ENCODE results near the gene P4HA3.
A peak's percentile ranks its signal among the peaks of the same experiment; 100 is the strongest.

The P4HA3 gene

DNA sequence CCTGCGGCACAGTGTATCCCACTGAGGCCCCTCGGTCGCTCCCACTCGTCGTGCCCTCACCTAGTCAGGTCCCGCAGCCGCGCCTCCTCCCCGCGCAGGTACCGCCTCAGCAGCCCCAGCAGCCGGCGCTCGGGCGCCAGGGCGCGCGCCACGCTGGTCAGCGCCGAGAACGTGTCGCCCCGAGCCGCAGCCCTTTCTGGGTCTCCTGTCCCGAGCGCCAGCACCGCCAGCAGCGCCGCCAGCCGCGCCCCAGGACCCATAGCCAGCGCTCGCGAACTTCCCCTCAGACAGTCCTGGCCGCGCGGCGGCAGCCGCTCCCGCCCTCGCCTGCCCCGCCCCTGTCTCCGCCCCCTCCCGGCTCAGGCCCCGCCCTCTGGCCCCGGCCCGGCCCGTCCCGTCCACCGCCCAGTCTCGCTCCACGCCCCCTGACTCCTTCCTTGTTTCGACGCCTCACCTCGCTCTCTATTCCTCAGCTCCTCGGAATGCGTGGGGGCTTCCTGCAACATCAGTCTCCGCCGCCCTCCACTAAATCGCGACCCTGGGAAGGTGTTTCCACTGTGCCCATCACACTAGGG, at the start of gene P4HA3:
Gene P4HA3 (minus strand): TSS at position 289 of the 575 bp plus-strand sequence. CDS start 29 bp downstream, at position 260.
- TF ChIP-seq, protein P1, sequence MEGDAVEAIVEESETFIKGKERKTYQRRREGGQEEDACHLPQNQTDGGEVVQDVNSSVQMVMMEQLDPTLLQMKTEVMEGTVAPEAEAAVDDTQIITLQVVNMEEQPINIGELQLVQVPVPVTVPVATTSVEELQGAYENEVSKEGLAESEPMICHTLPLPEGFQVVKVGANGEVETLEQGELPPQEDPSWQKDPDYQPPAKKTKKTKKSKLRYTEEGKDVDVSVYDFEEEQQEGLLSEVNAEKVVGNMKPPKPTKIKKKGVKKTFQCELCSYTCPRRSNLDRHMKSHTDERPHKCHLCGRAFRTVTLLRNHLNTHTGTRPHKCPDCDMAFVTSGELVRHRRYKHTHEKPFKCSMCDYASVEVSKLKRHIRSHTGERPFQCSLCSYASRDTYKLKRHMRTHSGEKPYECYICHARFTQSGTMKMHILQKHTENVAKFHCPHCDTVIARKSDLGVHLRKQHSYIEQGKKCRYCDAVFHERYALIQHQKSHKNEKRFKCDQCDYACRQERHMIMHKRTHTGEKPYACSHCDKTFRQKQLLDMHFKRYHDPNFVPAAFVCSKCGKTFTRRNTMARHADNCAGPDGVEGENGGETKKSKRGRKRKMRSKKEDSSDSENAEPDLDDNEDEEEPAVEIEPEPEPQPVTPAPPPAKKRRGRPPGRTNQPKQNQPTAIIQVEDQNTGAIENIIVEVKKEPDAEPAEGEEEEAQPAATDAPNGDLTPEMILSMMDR (IDR thresholded peaks at IDR 0.05; ENCODE audit: control insufficient read depth, insufficient read depth, low read depth, low read length, missing control alignments), result no peak
- DNase-seq (ENCODE audit: low read depth), result no peak
- peak within 1 kb of the TSS; percentile 48 for H3K4me3 ChIP-seq (ENCODE audit: control insufficient read depth, low read depth, low read length)

GRCh38 chr11:74357449-74357848, 46.0 kb upstream of the P4HA3 start:
- TF ChIP-seq, protein P1 (IDR thresholded peaks at IDR 0.05; ENCODE audit: control insufficient read depth, insufficient read depth, low read depth, low read length, missing control alignments), result no peak
- H3K4me3 ChIP-seq (ENCODE audit: control insufficient read depth, low read depth, low read length), result no peak overlapping the region
- DNase-seq (ENCODE audit: low read depth), result no peak

- no peak for DNase-seq (ENCODE audit: low read depth)
- TF ChIP-seq, protein P1 (IDR thresholded peaks at IDR 0.05; ENCODE audit: control insufficient read depth, insufficient read depth, low read depth, low read length, missing control alignments), result no peak
- H3K4me3 ChIP-seq (ENCODE audit: control insufficient read depth, low read depth, low read length), result no peak overlapping the region
These were observed 44.2 kb upstream of the P4HA3 start for GRCh38 chr11:74355626-74356025.

GRCh38 chr11:74354036-74354435, 42.6 kb upstream of the P4HA3 start:
- no peak overlapping the region for H3K4me3 ChIP-seq (ENCODE audit: control insufficient read depth, low read depth, low read length)
- TF ChIP-seq, protein P1 (IDR thresholded peaks at IDR 0.05; ENCODE audit: control insufficient read depth, insufficient read depth, low read depth, low read length, missing control alignments), result no peak
- DNase-seq (ENCODE audit: low read depth), result no peak

DNA sequence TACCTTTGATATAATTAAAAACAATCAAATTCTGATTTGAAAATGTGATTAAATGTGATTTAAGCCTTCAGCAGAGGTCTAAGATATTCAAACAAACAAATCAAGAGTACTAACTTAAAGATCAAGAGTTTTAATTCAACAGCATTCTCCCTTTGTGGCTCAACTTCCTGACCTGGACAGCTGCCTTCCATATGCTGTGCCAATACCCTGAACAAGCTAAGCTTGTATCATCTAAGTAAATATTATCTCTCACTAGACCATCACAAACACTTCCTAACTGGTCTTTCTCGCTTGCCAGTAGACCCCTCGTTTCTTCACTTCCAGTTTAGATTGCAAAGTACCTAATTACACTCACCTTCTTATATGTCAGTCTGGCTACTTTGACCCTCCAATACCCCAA, 35.9 kb upstream of the P4HA3 start:
- DNase-seq (ENCODE audit: low read depth), result no peak
- TF ChIP-seq, protein P1 (IDR thresholded peaks at IDR 0.05; ENCODE audit: control insufficient read depth, insufficient read depth, low read depth, low read length, missing control alignments), result no peak
- no peak overlapping the region for H3K4me3 ChIP-seq (ENCODE audit: control insufficient read depth, low read depth, low read length)

DNA sequence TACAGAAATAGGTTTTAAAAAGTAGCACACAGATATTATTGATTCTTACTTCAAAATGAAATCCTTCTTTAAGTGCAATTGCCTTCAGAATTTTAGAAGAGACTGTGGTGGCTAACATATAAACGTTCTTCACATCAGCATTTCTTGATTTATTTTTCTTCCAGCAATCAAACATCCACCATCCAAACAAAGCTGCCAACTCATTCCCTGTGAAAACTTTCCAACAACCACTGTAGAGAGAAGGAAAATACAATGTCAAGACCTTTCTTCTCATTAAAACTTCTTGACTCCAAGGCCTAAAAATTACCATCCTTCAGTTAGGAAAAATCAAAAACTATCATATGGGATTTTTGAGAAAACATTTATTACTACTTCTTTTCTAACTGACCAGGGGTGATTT, 34.0 kb upstream of the P4HA3 start:
- TF ChIP-seq, protein P1 (IDR thresholded peaks at IDR 0.05; ENCODE audit: control insufficient read depth, insufficient read depth, low read depth, low read length, missing control alignments), result no peak
- H3K4me3 ChIP-seq (ENCODE audit: control insufficient read depth, low read depth, low read length), result no peak overlapping the region
- DNase-seq (ENCODE audit: low read depth), result no peak

Measured in AG09309 (cell line).